Body of pancreas (tissue), 4 donors: Measurements from ENCODE around the gene NACA.

Source experiments
- CTCF ChIP-seq, 7 experiments: fragments of 450-650 bp in 4 of 7; fragments of 200-600 bp in 3 of 7; sonication (generic) in 3 of 7; IDR thresholded peaks; one replicate each; pipeline ENCODE4 v1.5.1; 2016 to 2019; ENCODE audit warnings: antibody characterized with exemption in 7 of 7
- POLR2A ChIP-seq, 3 donors: fragments of 450-650 bp; IDR thresholded peaks; one replicate each; pipeline ENCODE4 v1.6.1; 2016; ENCODE audit warnings: antibody characterized with exemption in 3 of 3, mild to moderate bottlenecking in 2 of 3

GRCh38 chr12:56720731-56721151 is 4.4 kb downstream of the NACA start:
- TF ChIP-seq CTCF (IDR thresholded peaks at IDR 0.05), result no peak
- no peak for TF ChIP-seq POLR2A (IDR thresholded peaks at IDR 0.05)
